Measurements from ENCODE around the gene ELMO1. TPM values are rescaled to one million over a fixed set of nuclear protein-coding genes. Genes with fewer than 3 reads are reported as not detected.

Gene ELMO1
- total RNA-seq, 1 experiment from 2014 or later = 7.8 TPM

DNA sequence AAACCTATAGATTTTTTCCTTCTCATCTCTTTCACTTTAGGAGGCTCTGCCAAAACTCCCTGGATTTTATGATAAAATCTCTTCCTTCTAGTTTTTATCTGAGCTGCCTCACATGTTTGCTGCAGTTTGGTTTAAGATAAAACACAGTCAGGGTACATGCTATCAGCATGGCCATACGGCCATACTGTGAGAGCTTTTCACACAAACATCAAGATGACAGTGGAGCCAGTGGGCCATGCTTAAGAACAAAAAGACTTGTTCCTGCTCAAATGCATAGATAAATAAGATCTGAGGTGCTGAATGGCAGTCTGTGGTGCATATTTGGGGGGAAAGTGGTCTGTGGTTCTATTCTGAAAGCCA, 91.0 kb downstream of the ELMO1 start:
- H2BK5ac ChIP-seq (ENCODE audit: insufficient read length, low read length) = no peak overlapping the region
- H3K4ac ChIP-seq (ENCODE audit: low read depth, low read length) = no peak overlapping the region
- DNase-seq = no peak
- Mint-ChIP-seq H3K27ac (no peak overlapping the region), H3K4me3 (no peak overlapping the region), H3K27me3 (ENCODE audit: low read depth) (no peaks in the 10 kb centered on the region), H3K36me3 (ENCODE audit: insufficient read depth in 1 of 3, low read depth in 3 of 3) (peaks cover 0 to 2% (median 0%) of the 10 kb centered on the region in 3 experiments; a peak in 1 of 7 replicates), H3K4me1 (peaks cover 29 to 40% of the 10 kb centered on the region in 2 experiments), H3K9me3 (no peaks in the 10 kb centered on the region)
- no peaks in the 10 kb centered on the region for H3K79me1 ChIP-seq (ENCODE audit: insufficient read depth, low read depth, low read length, poor library complexity, severe bottlenecking)
- H3K23ac ChIP-seq (ENCODE audit: insufficient read length, low read depth, low read length) = no peak overlapping the region
- no peaks in the 10 kb centered on the region for H3K9me3 ChIP-seq (ENCODE audit: control insufficient read depth, low read depth, low read length)
- H2AK5ac ChIP-seq (ENCODE audit: insufficient read length, low read length) = no peak overlapping the region
- H2BK120ac ChIP-seq (ENCODE audit: low read depth, low read length, poor library complexity, severe bottlenecking) = no peak overlapping the region
- H3K9ac ChIP-seq (ENCODE audit: extremely low read depth, insufficient read length, low read length) = no peak overlapping the region
- no peak overlapping the region for H3K27ac ChIP-seq (ENCODE audit: insufficient read length, low read depth, low read length)
- no peaks in the 10 kb centered on the region for H3K23me2 ChIP-seq (ENCODE audit: insufficient read length, low read depth, low read length, poor library complexity, severe bottlenecking)
- TF ChIP-seq, protein P1, sequence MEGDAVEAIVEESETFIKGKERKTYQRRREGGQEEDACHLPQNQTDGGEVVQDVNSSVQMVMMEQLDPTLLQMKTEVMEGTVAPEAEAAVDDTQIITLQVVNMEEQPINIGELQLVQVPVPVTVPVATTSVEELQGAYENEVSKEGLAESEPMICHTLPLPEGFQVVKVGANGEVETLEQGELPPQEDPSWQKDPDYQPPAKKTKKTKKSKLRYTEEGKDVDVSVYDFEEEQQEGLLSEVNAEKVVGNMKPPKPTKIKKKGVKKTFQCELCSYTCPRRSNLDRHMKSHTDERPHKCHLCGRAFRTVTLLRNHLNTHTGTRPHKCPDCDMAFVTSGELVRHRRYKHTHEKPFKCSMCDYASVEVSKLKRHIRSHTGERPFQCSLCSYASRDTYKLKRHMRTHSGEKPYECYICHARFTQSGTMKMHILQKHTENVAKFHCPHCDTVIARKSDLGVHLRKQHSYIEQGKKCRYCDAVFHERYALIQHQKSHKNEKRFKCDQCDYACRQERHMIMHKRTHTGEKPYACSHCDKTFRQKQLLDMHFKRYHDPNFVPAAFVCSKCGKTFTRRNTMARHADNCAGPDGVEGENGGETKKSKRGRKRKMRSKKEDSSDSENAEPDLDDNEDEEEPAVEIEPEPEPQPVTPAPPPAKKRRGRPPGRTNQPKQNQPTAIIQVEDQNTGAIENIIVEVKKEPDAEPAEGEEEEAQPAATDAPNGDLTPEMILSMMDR (conservative IDR thresholded peaks at IDR 0.05) = no peak
- H2BK12ac ChIP-seq (ENCODE audit: insufficient read length, low read depth, low read length) = no peak overlapping the region
- H2AFZ ChIP-seq (ENCODE audit: low read length) = no peak overlapping the region
- H3K79me2 ChIP-seq (ENCODE audit: insufficient read depth, low read length) = no peaks in the 10 kb centered on the region
- no peaks in the 10 kb centered on the region for H3K27me3 ChIP-seq (ENCODE audit: insufficient read depth, low read length)
- no peak overlapping the region for H4K8ac ChIP-seq (replicated peaks; ENCODE audit: insufficient read length, low read depth, low read length)
- no peak overlapping the region for H3K18ac ChIP-seq (ENCODE audit: insufficient read length, low read depth, low read length)
- H2BK15ac ChIP-seq (ENCODE audit: low read depth, low read length) = no peak overlapping the region
- no peak overlapping the region for H3K4me2 ChIP-seq (ENCODE audit: insufficient read depth, insufficient read length, low read length)
- no peak overlapping the region for H3K56ac ChIP-seq (ENCODE audit: insufficient read length, low read depth, low read length)
- H3K4me1 ChIP-seq (ENCODE audit: insufficient read depth, low read length) = 0 out of 2 replicates have a peak, but pooled peaks cover 2% of the 10 kb centered on the region
- WGBS (ENCODE audit: extremely low coverage, insufficient read length, low lambda C conversion rate) = no CpG with 5 or more reads among the region's 1 CpG
- H3K14ac ChIP-seq (ENCODE audit: insufficient read depth, low read length) = no peak overlapping the region
- H3T11ph ChIP-seq (ENCODE audit: low read length) = no peak overlapping the region
- no peak overlapping the region for H4K91ac ChIP-seq (ENCODE audit: insufficient read length, low read depth, low read length)
- H4K5ac ChIP-seq (ENCODE audit: insufficient read length, low read depth, low read length) = no peak overlapping the region
- no peak overlapping the region for H2BK20ac ChIP-seq (ENCODE audit: low read depth, low read length, poor library complexity, severe bottlenecking)
- no peaks in the 10 kb centered on the region for H4K20me1 ChIP-seq (ENCODE audit: control insufficient read depth, insufficient read depth, insufficient read length)
